ENCODE data around the gene FBXL16.
"Not testable (repeated sequence)": the region's sequence is repeated elsewhere in the genome, so short reads cannot be mapped to it uniquely, and the experiment has no call there.

FBXL16 gene

DNA sequence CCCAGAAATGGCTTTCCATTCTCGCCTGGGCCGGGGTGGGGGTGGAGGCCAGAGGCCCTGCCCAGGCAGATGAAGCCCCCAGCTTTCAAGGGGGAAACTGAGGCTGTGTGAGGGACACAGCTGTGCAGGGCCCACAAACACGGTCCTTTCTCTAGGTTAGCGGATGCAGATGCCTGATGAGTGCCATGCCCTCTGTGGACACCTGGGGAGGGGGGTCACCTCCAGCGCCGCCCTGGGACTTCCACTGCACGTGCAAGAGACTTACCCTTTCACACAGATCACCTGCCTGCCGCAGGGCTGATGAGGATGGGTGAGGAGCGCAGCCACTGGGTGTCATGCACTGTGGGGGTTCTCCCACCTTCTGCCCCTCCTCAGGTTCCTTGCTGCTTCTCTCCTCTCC lies 12.8 kb upstream of the FBXL16 start:
- peak overlapping the region; percentile 91; the same call in 1 of the 2 replicates for H3K9ac ChIP-seq
- TF ChIP-seq Cebpa-rat (IDR thresholded peaks at IDR 0.05) = no peak
- H3K4me3 ChIP-seq = 0 out of 2 replicates have a peak overlapping the region, but pooled peaks have one; percentile 85
- no peaks in the 10 kb centered on the region for H3K36me3 ChIP-seq
- peaks cover 30% of the 10 kb centered on the region for H3K27me3 ChIP-seq
- peak overlapping the region; percentile 75 for H3K27ac ChIP-seq
- no peaks in the 10 kb centered on the region for H3K9me3 ChIP-seq
- peaks cover 62% of the 10 kb centered on the region for H4K20me1 ChIP-seq
- peak overlapping the region; percentile 100 for H3K4me2 ChIP-seq
- peaks cover 84% of the 10 kb centered on the region for H3K4me1 ChIP-seq

DNA sequence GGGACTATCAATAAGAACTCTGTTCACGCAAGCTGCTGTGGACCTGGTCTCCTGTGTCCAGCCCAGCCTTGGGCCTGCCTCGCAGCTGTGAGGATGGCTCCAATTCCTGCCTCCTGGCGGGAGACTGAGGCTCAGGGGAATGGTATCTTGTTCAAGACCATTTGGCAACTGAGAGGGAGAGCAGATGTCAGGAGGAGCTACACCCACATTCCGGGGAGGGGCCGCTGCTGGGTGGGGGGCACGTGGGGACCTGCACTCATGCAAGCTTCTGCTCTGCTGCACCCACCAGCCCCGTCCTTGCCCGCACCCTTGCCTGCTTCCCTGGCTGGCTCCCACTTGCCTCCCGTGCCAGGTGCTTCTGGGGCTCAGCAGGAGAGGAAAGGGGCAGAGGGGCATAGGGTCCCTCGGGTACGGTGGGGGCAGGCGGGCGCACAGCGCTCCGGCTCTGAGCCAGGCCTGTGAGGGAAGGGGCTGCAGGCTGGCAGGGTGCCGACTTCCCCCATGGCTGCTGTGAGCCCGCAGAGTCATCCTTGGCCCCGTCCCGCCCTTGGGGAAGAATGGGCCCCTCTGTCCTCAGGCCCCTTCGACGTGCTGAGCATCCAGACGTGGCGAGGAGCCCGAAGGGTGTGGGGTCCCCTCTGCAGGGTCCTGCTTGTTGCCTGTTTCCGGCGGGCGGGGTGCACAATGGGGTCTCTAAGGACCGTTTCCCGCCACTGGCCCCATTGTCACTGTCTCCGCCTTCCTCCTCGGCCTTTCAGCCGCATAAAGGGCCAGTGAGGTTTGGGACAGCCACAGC lies 12.0 kb upstream of the FBXL16 start:
- Histone ChIP-seq H3K4me1 (peaks cover 76% of the 10 kb centered on the region), H3K4me2 (peak overlapping the region; percentile 100), H3K27me3 (peaks cover 30% of the 10 kb centered on the region)

DNA sequence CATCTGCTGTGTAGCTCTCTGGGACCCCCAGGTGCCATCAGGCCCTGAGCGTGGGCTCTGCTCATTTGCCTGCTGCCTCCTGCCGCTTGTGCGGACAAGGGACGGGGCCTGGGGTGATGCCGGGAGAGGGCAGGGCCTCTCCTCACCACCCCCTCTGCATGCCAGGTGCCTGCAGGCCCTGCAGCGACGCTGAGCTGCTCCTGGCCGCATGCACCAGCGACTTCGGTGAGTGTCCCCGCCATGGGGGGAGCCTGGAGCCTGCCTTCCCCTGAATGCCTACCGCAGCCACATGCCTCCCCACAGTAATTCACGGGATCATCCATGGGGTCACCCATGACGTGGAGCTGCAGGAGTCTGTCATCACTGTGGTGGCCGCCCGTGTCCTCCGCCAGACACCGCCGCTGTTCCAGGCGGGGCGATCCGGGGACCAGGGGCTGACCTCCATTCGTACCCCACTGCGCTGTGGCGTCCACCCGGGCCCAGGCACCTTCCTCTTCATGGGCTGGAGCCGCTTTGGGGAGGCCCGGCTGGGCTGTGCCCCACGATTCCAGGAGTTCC lies 11.2 kb upstream of the FBXL16 start:
- Histone ChIP-seq H3K27me3 (peaks cover 35% of the 10 kb centered on the region), H3K27ac (peak overlapping the region; percentile 24; the same call in 1 of the 2 replicates), H4K20me1 (peaks cover 47% of the 10 kb centered on the region), H3K9me3 (no peaks in the 10 kb centered on the region), H3K4me2 (peak overlapping the region; percentile 100), H3K4me3 (peak overlapping the region; percentile 85), H3K36me3 (no peaks in the 10 kb centered on the region), H3K4me1 (peaks cover 68% of the 10 kb centered on the region), H3K9ac (peak overlapping the region; percentile 73; the same call in 1 of the 2 replicates)
- TF ChIP-seq Cebpa-rat (IDR thresholded peaks at IDR 0.05) = no peak

More for the DNA sequence above, 12.0 kb upstream of the FBXL16 start:
- TF ChIP-seq Cebpa-rat (IDR thresholded peaks at IDR 0.05) = no peak
- Histone ChIP-seq H3K4me3 (peak overlapping the region; percentile 85), H4K20me1 (peaks cover 55% of the 10 kb centered on the region), H3K27ac (peak overlapping the region; percentile 75), H3K9ac (peak overlapping the region; percentile 91; the same call in 1 of the 2 replicates), H3K36me3 (no peaks in the 10 kb centered on the region), H3K9me3 (no peaks in the 10 kb centered on the region)

DNA sequence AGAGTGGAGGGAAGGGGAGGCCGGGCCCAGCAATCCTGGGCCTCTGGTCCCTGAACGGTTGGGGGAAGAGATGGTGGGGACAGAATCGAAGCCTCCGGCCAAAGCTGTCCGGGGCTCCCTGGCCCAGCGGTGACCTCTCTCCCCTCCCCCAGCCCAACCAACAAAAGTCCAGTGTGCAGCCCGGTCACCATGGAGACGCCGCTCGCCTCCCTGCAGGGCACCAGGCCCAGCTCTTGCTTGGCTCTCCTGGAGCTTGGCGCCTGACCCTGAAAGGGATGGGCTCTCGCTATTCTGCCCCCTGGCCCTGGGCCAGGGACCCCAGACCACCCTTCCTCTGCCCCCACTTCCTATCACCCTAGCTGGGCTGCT lies 10.6 kb upstream of the FBXL16 start:
- Histone ChIP-seq H3K36me3 (no peaks in the 10 kb centered on the region), H3K27me3 (peaks cover 40% of the 10 kb centered on the region), H3K9me3 (no peaks in the 10 kb centered on the region), H3K4me2 (peak overlapping the region; percentile 100), H3K27ac (peak overlapping the region; percentile 24; the same call in 1 of the 2 replicates), H3K4me3 (peak overlapping the region; percentile 85), H4K20me1 (peaks cover 47% of the 10 kb centered on the region), H3K4me1 (peaks cover 69% of the 10 kb centered on the region), H3K9ac (peak overlapping the region; percentile 73)
- no peak for TF ChIP-seq Cebpa-rat (IDR thresholded peaks at IDR 0.05)

DNA sequence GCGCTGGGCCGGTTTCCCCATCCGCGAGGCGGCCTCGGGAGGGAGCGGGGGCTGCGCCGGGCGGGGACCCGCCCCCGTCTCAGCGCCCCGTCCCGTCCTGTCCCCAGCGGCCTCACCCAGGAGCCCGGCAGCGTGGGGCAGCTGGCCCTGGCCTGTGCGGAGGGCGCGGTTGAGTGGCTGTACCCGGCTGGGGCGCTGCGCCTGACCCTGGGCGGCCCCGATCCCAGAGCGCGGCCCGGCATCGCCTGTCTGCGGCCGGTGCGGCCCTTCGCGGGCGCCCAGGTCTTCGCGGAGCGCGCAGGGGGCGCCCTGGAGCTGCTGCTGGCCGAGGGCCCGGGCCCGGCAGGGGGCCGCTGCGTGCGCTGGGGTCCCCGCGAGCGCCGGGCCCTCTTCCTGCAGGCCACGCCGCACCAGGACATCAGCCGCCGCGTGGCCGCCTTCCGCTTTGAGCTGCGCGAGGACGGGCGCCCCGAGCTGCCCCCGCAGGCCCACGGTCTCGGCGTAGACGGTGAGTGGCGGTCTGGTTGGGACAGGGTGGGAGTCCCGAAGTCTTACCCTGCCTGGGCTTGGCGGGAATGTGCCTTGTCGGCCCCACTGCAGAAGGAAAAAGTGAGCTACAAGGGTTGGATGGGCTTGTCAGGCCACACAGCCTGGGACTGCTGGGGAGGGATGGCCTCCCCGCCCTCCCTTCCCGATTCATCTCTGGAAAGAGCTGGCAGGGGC lies 10.0 kb upstream of the FBXL16 start:
- H3K27me3 ChIP-seq = peaks cover 46% of the 10 kb centered on the region
- H4K20me1 ChIP-seq = peaks cover 52% of the 10 kb centered on the region
- peak overlapping the region; percentile 100 for H3K4me2 ChIP-seq
- peaks cover 75% of the 10 kb centered on the region for H3K4me1 ChIP-seq
- H3K4me3 ChIP-seq = peak overlapping the region; percentile 85
- TF ChIP-seq Cebpa-rat (IDR thresholded peaks at IDR 0.05) = no peak
- H3K9me3 ChIP-seq = no peaks in the 10 kb centered on the region
- no peaks in the 10 kb centered on the region for H3K36me3 ChIP-seq
- H3K27ac ChIP-seq = peak overlapping the region; percentile 24; the same call in 1 of the 2 replicates
- peak overlapping the region; percentile 73 for H3K9ac ChIP-seq

DNA sequence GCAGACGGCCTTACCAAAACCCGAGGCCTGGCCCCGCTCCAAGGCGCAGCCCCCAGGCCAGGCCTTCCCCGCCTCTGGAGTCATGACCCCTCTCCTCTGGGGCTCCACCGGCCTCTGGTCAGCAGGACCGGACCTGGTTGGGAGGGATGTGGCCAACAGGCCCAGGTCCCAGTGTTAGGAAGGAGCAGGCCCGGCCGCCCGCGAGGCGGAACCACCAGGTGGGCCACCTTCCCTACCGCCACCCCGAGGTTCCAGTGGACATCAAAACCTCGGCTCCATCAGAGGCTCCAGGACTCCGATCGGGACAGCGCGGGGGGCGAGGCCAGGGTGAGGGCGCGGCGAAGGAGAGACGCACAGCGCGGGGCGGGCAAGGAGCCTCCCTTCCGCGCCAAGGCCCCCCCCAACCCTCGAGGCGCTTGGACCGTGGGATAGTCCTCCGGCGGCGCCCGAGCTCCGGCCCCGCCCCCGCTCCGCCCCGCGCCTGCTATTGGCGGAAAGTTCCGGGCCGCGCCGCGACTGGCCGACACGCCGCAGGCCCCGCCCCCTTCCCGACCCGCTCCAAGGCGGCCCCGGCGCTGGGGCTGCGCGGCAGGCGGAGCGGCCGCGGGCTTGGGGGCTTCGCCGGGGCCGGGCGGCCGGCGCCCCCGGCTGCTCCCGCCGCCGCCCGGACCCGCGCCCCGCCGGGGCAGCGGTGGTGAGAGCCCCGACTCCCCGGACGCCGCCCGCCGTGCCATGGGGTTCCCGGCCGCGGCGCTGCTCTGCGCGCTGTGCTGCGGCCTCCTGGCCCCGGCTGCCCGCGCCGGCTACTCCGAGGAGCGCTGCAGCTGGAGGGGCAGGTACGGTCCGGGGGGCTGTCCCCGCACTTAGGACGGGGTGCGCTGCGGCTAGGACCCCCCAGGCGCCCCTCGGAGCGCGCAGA lies 9.2 kb upstream of the FBXL16 start, which contains the start of gene METRN:
METRN (plus strand) TSS at position 561 of the 919 bp plus-strand sequence; CDS start at position 733, 172 bp downstream.
- Histone ChIP-seq H3K4me2 (peak within 1 kb of the TSS; percentile 100), H3K27ac (peak within 1 kb of the TSS; percentile 20; the same call in 1 of the 2 replicates), H3K9ac (peak within 1 kb of the TSS; percentile 73), H3K36me3 (no peaks in the 10 kb centered on the region), H3K4me1 (peaks cover 78% of the 10 kb centered on the region), H3K9me3 (no peaks in the 10 kb centered on the region), H4K20me1 (peaks cover 60% of the 10 kb centered on the region), H3K4me3 (peak within 1 kb of the TSS; percentile 85), H3K27me3 (peaks cover 54% of the 10 kb centered on the region)
- TF ChIP-seq Cebpa-rat (IDR thresholded peaks at IDR 0.05) = no peak

DNA sequence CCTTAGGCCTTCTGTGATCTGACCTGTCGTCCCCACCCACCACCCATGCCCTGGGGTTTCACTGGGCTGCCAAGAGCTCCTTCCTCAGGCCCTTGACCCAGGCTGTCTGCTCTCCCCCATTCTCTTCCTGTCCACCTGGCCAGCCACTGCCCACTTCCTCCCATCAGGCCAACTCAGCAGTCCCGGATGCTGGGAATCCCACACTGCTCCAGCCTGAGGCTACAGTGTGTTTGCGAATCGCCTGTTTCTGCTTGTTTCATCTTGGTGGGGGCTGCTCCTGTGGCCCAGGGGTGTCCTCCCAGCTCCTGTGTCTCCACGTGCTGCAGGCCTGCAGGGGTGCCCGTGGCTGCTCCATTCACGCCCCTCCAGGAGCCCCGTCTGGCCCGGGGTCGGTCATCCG lies 8.5 kb upstream of the FBXL16 start:
- TF ChIP-seq Cebpa-rat (IDR thresholded peaks at IDR 0.05) = no peak
- H3K4me2 ChIP-seq = peak overlapping the region; percentile 100
- H3K36me3 ChIP-seq = no peaks in the 10 kb centered on the region
- H3K27me3 ChIP-seq = peaks cover 61% of the 10 kb centered on the region
- H3K4me1 ChIP-seq = peaks cover 75% of the 10 kb centered on the region
- H3K9me3 ChIP-seq = no peaks in the 10 kb centered on the region
- no peak overlapping the region for H3K4me3 ChIP-seq
- H4K20me1 ChIP-seq = peaks cover 63% of the 10 kb centered on the region
- no peak overlapping the region for H3K9ac ChIP-seq
- H3K27ac ChIP-seq = no peak overlapping the region

DNA sequence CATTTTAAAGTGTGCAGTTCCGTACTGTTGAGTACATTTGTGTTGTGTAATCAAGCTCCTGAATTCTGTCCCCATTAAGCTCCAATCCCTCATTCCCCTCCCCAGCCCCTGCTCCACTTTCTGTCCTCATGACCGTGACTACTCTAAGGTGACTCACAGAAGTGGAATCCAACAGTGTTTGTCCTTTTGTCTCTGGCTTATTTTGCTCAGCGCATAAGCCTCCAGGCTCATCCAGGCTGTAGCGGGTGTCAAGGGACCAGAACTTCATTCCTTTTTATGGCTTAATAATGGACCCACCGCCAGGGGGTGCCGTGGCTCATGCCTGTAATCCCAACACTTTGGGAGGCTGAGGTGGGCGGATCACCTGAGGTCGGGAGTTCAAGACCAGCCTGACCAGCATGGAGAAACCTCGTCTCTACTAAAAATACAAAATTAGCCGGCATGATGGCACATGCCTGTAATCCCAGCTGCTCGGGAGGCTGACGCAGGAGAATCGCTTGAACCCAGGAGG lies 7.2 kb upstream of the FBXL16 start:
- H3K4me1 ChIP-seq = peaks cover 62% of the 10 kb centered on the region
- H3K9ac ChIP-seq, H3K27ac ChIP-seq, H3K9me3 ChIP-seq, H3K4me3 ChIP-seq, H3K36me3 ChIP-seq, H3K4me2 ChIP-seq: not testable (repeated sequence)
- peaks cover 63% of the 10 kb centered on the region for H4K20me1 ChIP-seq
- peaks cover 74% of the 10 kb centered on the region for H3K27me3 ChIP-seq

Measured in BLaER1 (cell line).